Muscle of leg (tissue), 11 donors: ENCODE measurements around the gene ABCF3. TPM values are rescaled to one million over a fixed set of nuclear protein-coding genes. Genes with fewer than 3 reads are reported as not detected.

Experiments used
- DNase-seq: peaks from one replicate; pipeline ENCODE4 v3.0.0; 2013
- H3K27ac ChIP-seq: one replicate; pipeline ENCODE4 v1.5.1; 2013; ENCODE audit warnings: mild to moderate bottlenecking, low read length, control low read depth
- H3K27me3 ChIP-seq: one replicate; pipeline ENCODE4 v1.6.1; 2013; ENCODE audit warnings: low read length; ENCODE audit not compliant: control insufficient read depth, insufficient read depth
- H3K36me3 ChIP-seq: one replicate; pipeline ENCODE4 v1.6.1; 2013; ENCODE audit warnings: low read length; ENCODE audit not compliant: control insufficient read depth, insufficient read depth
- H3K4me1 ChIP-seq: one replicate; pipeline ENCODE4 v1.6.1; 2013; ENCODE audit warnings: low read length; ENCODE audit not compliant: control insufficient read depth, insufficient read depth
- H3K4me3 ChIP-seq: one replicate; pipeline ENCODE4 v1.5.1; 2013; ENCODE audit warnings: low read length, control low read depth
- H3K9me3 ChIP-seq: replicated peaks from 2 replicates; pipeline ENCODE4 v1.6.1; 2013; ENCODE audit warnings: low read depth, low read length; ENCODE audit not compliant: control insufficient read depth
- WGBS: methylation state at CpG from one replicate; pipeline ENCODE4 v1.1.5; 2013; ENCODE audit warnings: missing lambda C conversion rate; ENCODE audit not compliant: insufficient coverage; 5-methylcytosine and 5-hydroxymethylcytosine counted together
- polyA plus RNA-seq, 8 donors: library from polyadenylated mRNA; unstranded; fragments of 120-200 nt; gene quantifications; one replicate each; pipeline versions ENCODE4 v1.2.1 to v1.2.3, GENCODE V29; 2013; ENCODE audit warnings: inconsistent platforms in 1 of 8, low replicate concordance in 1 of 8; ENCODE audit not compliant: insufficient read length in 8 of 8, insufficient read depth in 1 of 8
- total RNA-seq: library from RNA; stranded (reverse); fragments of 120-200 nt; gene quantifications from one replicate; pipeline ENCODE4 v1.2.4, GENCODE V29; 2013

The ABCF3 gene
- total and polyA plus RNA-seq, 9 donors: 33.0 to 54.5 (median 48.7) TPM

DNA sequence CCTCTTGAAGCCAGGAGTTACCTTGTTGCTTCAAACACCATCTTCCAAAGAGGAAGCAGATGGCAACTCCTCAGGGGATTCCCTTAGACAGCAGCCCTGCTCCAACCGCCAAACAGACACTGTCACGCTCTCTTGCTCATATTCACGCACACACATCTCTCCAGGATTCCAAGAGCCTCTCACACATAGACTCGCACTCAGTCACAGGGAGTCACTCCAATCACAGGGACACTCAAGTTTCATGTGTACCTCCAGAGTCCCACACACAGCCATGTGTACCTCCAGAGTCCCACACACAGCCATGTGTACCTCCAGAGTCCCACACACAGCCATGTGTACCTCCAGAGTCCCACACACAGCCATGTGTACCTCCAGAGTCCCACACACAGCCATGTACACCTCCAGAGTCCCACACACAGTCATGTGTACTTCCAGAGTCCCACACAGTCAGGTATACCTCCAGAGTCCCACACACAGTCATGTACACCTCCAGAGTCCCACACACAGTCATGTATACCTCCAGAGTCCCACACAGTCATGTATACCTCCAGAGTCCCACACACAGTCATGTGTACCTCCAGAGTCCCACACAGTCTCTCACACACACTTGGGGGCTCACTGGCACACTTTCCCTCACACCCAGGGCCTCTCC, 49.5 kb downstream of the ABCF3 start:
- Histone ChIP-seq H3K4me1 (peaks cover 3% of the 10 kb centered on the region), H3K36me3 (no peaks in the 10 kb centered on the region), H3K4me3 (no peak overlapping the region), H3K9me3 (no peaks in the 10 kb centered on the region), H3K27me3 (peaks cover 38% of the 10 kb centered on the region), H3K27ac (no peak overlapping the region)
- no peak for DNase-seq
- WGBS: 42% methylated on average over 3 of the region's 4 CpGs

DNA sequence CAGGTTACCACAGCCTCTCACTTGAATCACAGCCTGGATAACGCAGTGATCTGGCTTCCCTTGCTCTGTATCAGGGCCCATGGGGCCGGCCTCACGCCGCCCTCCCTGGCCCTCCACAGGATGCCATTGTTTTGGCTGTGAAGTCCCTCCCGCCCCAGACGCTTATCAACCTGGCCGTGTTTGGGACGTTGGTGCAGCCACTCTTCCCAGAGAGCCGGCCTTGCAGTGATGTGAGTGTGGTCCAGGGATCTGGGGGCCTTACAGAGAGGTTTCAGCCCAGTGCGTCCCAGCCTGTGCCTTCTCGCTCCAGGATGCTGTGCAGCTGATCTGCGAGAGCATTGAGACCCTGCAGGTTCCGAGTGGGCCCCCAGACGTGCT, 50.0 kb downstream of the ABCF3 start:
- no peaks in the 10 kb centered on the region for H3K9me3 ChIP-seq
- no peak overlapping the region for H3K4me3 ChIP-seq
- 61% methylated on average over 11 of the region's 14 CpGs for WGBS
- H3K36me3 ChIP-seq: no peaks in the 10 kb centered on the region
- peaks cover under 1% of the 10 kb centered on the region for H3K4me1 ChIP-seq
- H3K27me3 ChIP-seq: peaks cover 34% of the 10 kb centered on the region
- no peak overlapping the region for H3K27ac ChIP-seq
- DNase-seq: no peak

DNA sequence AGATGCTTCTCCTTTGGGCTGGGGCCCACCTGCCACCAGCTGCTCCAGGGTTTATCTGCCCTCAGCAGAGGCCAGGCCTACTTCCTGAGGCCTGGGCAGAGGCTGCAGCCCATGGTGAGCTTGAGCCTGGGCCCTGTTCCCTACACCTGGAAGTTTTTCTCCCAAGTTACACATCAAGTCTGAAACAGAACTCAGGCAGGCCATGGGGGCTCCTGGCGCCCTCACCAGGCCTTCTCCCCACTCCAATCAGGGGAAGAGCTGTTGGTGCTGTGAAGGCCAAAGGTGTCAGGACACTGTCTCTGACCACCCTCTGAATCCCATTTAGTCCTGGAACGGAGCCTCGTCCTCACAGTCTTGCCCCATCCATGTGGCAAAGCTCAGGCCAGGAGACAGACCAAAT, 50.6 kb downstream of the ABCF3 start:
- Histone ChIP-seq H3K9me3 (no peaks in the 10 kb centered on the region), H3K4me3 (no peak overlapping the region), H3K36me3 (no peaks in the 10 kb centered on the region), H3K27ac (no peak overlapping the region), H3K27me3 (peaks cover 29% of the 10 kb centered on the region), H3K4me1 (no peaks in the 10 kb centered on the region)
- no peak for DNase-seq
- WGBS: 62% methylated on average over 2 of the region's 3 CpGs

DNA sequence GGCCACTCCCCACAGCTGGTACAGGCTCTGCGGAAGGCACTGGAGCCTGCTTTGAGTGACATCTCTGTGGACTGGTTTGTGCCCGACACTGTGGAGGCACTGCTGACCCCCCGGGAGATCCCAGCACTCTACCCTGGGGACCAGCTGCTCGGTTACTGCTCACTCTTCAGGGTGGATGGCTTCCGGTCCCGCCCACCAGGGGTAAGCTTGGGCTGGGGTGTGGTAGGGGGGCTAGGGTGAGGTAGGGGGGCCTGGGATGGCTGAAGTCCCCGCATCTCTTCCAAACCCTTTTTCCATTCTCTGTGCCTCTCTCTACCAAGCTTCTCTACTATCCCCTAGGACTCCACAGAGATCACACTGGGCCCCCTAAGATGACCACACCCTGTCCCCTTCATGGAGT, 51.2 kb downstream of the ABCF3 start:
- Histone ChIP-seq H3K27me3 (peaks cover 24% of the 10 kb centered on the region), H3K4me1 (no peaks in the 10 kb centered on the region), H3K9me3 (no peaks in the 10 kb centered on the region), H3K4me3 (no peak overlapping the region), H3K27ac (no peak overlapping the region), H3K36me3 (peaks cover 3% of the 10 kb centered on the region)
- WGBS: 61% methylated on average over 3 of the region's 7 CpGs
- DNase-seq: no peak

DNA sequence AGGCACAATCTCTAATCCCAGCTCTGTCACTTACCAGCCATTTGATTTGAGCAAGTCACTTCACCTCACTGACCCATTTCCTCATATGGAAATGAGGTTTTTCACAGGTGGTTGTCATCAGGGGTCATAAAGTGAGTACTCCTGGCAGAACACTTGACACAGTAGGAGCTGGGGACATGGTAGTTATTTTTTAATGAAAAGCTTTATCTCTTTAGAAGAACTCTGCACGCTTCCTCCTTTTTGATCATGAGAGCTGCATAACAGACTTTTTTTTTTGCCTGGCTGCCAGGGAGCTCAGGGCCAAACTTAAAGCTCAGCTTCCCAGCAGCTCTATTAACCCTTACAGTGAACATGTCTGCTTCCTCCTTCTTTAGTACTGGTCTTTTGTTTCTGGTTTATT, 51.8 kb downstream of the ABCF3 start:
- H3K4me1 ChIP-seq: no peaks in the 10 kb centered on the region
- H3K4me3 ChIP-seq: no peak overlapping the region
- no peaks in the 10 kb centered on the region for H3K9me3 ChIP-seq
- H3K27me3 ChIP-seq: peaks cover 18% of the 10 kb centered on the region
- peaks cover 9% of the 10 kb centered on the region for H3K36me3 ChIP-seq
- no CpG with 5 or more reads among the region's 1 CpG for WGBS
- H3K27ac ChIP-seq: no peak overlapping the region
- no peak for DNase-seq

DNA sequence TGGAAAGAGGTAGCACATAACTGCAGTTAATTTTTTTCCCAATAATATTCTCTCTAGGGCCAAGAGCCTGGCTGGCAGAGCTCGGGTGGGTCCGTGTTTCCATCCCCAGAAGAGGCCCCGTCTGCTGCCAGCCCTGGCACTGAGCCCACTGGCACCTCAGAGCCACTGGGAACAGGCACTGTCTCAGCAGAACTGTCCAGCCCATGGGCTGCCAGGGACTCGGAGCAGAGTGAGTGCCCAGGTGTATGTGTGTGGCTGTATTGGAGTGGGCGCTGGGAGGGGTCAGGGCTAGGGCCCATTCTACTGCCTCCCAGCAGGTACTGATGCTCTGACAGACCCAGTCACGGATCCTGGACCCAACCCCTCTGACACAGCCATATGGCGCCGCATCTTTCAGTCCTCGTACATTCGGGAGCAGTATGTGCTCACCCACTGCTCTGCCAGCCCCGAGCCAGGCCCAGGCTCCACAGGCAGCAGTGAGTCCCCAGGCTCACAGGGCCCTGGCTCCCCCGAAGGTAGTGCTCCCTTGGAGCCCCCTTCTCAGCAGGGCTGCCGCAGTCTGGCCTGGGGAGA, 52.3 kb downstream of the ABCF3 start:
- 71% methylated on average over 13 of the region's 13 CpGs for WGBS
- Histone ChIP-seq H3K27ac (no peak overlapping the region), H3K36me3 (peaks cover 14% of the 10 kb centered on the region), H3K9me3 (no peaks in the 10 kb centered on the region), H3K4me1 (no peaks in the 10 kb centered on the region), H3K27me3 (peaks cover 12% of the 10 kb centered on the region), H3K4me3 (no peak overlapping the region)
- DNase-seq: no peak

DNA sequence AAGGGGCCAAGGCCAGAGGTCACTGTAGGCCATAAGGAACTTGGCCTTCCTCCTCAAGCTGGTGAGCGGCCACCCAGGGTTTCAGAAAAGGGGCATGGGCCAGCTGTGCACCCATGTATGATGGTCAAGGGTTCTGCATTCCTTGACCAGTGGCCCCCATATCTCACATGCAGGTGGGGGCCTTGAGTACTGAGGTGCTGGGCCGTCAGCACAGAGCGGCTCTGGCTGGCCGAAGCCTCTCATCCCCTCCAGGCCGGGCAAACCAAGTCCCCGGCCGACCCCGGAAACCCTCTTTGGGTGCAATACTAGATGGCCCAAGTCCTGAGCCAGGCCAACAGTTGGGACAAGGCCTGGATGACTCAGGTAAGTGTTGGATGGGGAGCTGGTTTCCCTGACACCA, 53.2 kb downstream of the ABCF3 start:
- H3K4me1 ChIP-seq: no peaks in the 10 kb centered on the region
- peaks cover 23% of the 10 kb centered on the region for H3K36me3 ChIP-seq
- DNase-seq: no peak
- H3K27me3 ChIP-seq: peaks cover 6% of the 10 kb centered on the region
- H3K9me3 ChIP-seq: no peaks in the 10 kb centered on the region
- no peak overlapping the region for H3K4me3 ChIP-seq
- 88% methylated on average over 7 of the region's 8 CpGs for WGBS
- no peak overlapping the region for H3K27ac ChIP-seq

DNA sequence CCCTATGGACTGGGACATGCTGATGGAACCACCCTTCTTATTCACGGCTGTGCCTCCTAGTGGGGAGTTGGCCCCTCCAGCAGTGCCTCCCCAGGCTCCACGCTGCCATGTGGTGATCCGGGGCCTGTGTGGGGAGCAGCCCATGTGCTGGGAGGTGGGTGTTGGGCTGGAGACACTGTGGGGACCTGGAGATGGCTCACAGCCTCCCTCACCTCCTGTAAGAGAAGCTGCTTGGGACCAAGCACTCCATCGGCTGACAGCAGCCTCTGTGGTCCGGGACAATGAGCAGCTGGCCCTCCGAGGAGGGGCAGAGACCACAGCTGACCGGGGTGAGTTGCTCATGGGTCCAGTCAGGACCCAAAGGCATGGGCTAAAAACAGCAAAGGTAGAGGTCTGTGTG, 53.7 kb downstream of the ABCF3 start:
- Histone ChIP-seq H3K36me3 (peaks cover 28% of the 10 kb centered on the region), H3K27ac (no peak overlapping the region), H3K9me3 (no peaks in the 10 kb centered on the region), H3K4me3 (no peak overlapping the region), H3K4me1 (no peaks in the 10 kb centered on the region), H3K27me3 (peaks cover 2% of the 10 kb centered on the region)
- no peak for DNase-seq
- WGBS: 68% methylated on average over 4 of the region's 7 CpGs

DNA sequence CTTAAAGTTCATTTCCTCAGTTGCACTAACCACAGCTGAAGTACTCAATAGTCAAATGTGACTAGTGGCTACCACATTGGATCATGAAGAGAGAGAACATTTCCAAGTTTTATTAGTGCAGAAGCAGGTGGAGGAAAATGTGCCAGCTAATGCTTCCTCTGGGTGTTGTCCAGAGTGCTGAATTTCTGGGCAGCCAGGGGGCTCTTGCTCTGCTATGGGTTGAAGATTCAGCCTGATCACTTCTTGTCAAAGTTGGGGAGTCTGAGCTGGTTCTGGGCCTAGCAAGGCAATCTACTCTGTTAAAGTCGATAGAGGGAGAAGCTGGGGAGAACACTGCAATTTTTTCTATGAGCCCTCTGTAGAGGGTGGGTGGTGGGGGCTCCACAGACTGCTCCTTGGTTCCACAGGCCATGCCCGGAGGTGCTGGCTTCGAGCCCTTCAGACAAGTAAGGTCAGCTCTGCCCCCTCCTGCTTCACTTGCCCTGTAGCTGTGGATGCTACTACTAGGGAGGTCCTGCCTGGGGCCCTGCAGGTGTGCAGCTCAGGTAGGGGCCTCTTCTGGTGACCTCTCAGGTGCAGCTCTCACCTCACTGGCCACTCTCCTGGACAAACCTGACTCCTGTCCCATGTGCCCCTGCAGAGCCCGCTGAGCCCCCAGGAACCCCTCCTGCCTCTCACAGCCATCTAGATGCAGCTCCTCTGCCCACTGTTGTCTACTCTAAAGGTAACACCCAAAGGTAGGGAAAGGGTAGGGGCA, 54.6 kb downstream of the ABCF3 start:
- Histone ChIP-seq H3K9me3 (no peaks in the 10 kb centered on the region), H3K36me3 (peaks cover 36% of the 10 kb centered on the region), H3K4me1 (no peaks in the 10 kb centered on the region), H3K27ac (no peak overlapping the region), H3K4me3 (no peak overlapping the region), H3K27me3 (peaks cover 2% of the 10 kb centered on the region)
- peak; percentile 64 for DNase-seq
- 68% methylated on average over 4 of the region's 4 CpGs for WGBS

DNA sequence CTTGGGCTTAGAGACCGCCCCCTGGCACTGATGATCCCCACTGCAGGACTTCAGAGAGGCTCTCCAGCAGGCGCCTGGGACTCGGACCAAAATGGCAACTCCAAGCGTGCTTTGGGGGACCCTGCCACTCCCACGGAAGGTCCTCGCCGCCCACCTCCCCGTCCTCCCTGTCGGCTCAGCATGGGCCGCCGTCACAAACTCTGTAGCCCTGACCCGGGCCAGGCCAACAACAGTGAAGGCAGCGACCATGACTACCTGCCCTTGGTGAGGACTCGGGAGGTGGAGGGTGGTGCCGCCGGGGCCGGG, 55.1 kb downstream of the ABCF3 start:
- H3K27me3 ChIP-seq: peaks cover 2% of the 10 kb centered on the region
- H3K4me3 ChIP-seq: no peak overlapping the region
- H3K36me3 ChIP-seq: peaks cover 36% of the 10 kb centered on the region
- 31% methylated on average over 12 of the region's 17 CpGs for WGBS
- DNase-seq: no peak
- H3K27ac ChIP-seq: no peak overlapping the region
- H3K4me1 ChIP-seq: no peaks in the 10 kb centered on the region
- no peaks in the 10 kb centered on the region for H3K9me3 ChIP-seq
